NB4 (cell line): Measurements from ENCODE around the gene CCIN.

Experiments
- DNase-seq: peaks from one replicate; pipeline ENCODE4 v3.0.0; 2010; ENCODE audit warnings: low read depth
- H3K4me3 ChIP-seq: one replicate; pipeline ENCODE4 v1.5.1; 2011; ENCODE audit warnings: mild to moderate bottlenecking, low read depth, low read length, moderate library complexity
- MYC ChIP-seq: IDR thresholded peaks from 2 replicates; pipeline ENCODE4 v1.6.1; 2011; ENCODE audit warnings: low read depth, low read length
- POLR2A ChIP-seq: IDR thresholded peaks from 2 replicates; pipeline ENCODE4 v1.6.1; 2011; ENCODE audit warnings: mild to moderate bottlenecking; ENCODE audit not compliant: insufficient read length; ENCODE audit errors: extremely low read depth
- TF ChIP-seq, protein P1 (sequence below): IDR thresholded peaks from one replicate; pipeline ENCODE4 v1.5.1; 2012; ENCODE audit warnings: low read depth, low read length
- TF ChIP-seq, protein P2 (sequence below): IDR thresholded peaks from 2 replicates; pipeline ENCODE4 v1.6.1; 2011; ENCODE audit warnings: low read depth, low read length

Gene CCIN

DNA sequence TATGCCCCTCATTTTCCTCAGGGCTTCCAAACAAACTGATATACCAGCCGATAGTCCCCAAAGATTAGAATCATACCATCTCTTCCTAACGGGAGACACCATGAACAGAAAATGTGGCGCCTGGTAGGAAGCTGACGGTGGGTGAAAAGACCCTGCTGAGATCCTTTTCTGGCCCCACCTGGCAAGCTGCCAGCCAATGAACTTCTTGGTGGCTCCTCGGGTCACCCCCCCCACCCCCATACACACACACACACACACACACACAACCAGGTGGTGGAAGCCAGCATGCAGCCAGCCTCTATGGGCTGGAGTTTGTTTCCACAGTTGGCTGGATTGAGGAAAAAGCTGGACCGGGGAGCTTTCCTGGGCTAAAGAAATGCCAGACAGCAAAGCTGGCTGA lies 4.8 kb upstream of the CCIN start:
- DNase-seq: no peak
- no peak for TF ChIP-seq POLR2A
- TF ChIP-seq MYC: no peak
- TF ChIP-seq, protein P1, sequence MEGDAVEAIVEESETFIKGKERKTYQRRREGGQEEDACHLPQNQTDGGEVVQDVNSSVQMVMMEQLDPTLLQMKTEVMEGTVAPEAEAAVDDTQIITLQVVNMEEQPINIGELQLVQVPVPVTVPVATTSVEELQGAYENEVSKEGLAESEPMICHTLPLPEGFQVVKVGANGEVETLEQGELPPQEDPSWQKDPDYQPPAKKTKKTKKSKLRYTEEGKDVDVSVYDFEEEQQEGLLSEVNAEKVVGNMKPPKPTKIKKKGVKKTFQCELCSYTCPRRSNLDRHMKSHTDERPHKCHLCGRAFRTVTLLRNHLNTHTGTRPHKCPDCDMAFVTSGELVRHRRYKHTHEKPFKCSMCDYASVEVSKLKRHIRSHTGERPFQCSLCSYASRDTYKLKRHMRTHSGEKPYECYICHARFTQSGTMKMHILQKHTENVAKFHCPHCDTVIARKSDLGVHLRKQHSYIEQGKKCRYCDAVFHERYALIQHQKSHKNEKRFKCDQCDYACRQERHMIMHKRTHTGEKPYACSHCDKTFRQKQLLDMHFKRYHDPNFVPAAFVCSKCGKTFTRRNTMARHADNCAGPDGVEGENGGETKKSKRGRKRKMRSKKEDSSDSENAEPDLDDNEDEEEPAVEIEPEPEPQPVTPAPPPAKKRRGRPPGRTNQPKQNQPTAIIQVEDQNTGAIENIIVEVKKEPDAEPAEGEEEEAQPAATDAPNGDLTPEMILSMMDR: no peak
- TF ChIP-seq, protein P2, sequence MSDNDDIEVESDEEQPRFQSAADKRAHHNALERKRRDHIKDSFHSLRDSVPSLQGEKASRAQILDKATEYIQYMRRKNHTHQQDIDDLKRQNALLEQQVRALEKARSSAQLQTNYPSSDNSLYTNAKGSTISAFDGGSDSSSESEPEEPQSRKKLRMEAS: no peak

DNA sequence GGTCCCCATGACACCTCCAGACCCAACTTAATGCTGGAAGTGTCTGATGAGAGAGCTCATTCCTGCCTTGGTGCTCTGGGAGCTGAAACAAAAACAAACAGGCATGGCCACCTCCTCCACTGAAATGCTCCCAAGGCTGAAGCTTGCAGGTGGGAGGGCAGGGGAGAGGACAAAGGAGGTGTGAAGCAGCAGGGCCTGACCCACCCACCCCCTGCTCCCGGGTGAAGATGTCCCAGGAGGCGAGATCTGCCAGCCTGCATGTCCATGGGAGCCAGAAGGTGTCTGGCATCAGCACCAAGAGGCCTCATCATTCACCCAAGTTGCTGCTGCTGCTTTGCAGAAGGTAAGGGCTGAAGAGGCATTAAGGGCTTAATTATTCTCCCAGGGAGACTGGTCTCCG lies 4.2 kb upstream of the CCIN start:
- H3K4me3 ChIP-seq: no peak overlapping the region
- DNase-seq: no peak
- no peak for TF ChIP-seq POLR2A
- TF ChIP-seq, protein P1: no peak
- TF ChIP-seq, protein P2: no peak
- no peak for TF ChIP-seq MYC

More for the DNA sequence above, 4.8 kb upstream of the CCIN start:
- no peak overlapping the region for H3K4me3 ChIP-seq

DNA sequence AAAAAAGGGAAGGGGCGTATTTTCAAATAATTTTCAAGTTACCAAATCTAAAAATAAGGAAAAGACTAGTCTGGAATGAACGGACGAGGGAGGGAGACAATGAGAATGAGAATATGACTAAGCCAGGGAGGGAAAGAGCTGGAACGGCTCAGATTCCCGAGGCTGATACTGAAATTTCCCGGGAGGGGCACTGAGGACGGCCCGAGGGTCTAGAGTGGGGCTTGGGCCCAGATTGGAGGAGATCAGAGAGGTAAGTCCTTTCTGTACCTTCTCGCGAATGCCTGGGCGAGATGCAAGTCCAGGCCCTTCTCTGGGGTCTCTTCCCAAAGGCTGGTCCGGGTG lies 3.4 kb upstream of the CCIN start:
- DNase-seq: no peak
- H3K4me3 ChIP-seq: no peak overlapping the region
- no peak for TF ChIP-seq MYC

DNA sequence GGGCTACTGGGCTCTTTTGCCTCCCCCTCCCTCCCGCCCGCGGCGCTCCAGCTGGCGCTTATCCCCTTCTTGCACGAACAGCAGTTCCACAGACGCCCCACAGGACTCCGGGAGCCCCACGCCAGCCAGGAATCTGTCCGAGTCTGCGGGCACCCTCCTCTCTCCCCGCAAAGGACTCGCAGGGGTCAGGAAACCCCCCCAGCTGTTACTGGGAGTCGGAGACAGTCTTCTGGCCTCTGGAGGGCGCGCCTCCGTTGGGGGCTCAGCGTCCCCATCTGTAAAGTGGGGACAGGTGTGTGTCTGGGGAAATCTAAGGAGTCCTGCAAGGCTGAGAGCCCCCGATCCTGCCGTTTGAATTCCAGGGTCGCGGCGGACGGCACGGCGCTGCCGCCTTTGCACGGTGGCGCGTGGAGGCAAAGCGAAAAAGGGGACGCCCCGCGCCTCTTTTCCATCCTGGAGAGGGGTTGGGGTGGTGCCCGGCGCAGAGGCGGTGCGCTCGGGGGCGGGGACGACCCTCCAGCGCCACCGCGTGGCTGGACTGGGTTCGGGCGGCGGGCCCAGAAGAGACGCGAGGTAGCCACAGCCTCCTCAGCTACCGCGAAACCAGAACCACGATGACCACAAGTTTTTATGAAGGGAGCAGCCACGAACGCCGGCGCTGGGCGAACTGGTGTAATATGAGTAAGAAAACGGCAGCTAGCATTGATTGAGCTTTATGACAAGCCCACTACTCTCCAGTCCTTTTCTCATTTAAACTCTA lies 2.8 kb upstream of the CCIN start:
- no peak overlapping the region for H3K4me3 ChIP-seq
- DNase-seq: peak; percentile 88
- TF ChIP-seq POLR2A (no peak), MYC (0 out of 2 replicates have a peak, but pooled peaks have one; percentile 30)
- TF ChIP-seq, protein P2: 0 out of 2 replicates have a peak, but pooled peaks have one; percentile 14
- TF ChIP-seq, protein P1: peak; percentile 52

DNA sequence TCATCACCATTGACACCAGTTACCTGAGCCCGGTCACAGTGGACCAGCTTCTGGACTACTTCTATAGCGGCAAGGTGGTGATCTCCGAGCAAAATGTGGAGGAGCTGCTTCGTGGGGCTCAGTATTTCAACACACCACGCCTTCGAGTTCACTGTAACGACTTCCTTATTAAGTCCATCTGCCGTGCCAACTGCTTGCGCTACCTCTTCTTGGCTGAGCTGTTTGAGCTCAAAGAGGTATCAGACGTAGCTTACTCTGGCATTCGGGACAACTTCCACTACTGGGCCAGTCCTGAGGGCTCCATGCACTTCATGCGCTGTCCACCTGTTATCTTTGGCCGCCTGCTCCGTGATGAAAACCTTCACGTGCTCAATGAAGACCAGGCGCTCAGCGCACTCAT lies 520 bp downstream of the CCIN start:
- DNase-seq: peak; percentile 69

DNA sequence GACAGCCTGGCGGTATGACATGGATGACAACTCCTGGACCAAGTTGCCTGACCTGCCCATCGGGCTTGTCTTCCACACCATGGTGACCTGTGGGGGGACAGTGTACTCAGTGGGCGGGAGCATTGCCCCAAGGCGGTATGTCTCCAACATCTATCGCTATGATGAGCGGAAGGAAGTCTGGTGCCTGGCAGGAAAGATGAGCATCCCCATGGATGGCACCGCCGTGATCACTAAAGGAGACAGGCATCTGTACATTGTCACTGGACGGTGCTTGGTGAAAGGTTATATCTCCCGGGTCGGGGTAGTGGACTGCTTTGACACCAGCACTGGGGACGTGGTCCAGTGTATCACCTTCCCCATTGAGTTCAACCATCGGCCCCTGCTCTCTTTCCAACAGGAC lies 1.3 kb downstream of the CCIN start:
- TF ChIP-seq POLR2A: no peak
- TF ChIP-seq, protein P1: no peak
- no peak for TF ChIP-seq MYC
- TF ChIP-seq, protein P2: no peak
- H3K4me3 ChIP-seq: no peak overlapping the region
- DNase-seq: no peak

More for the DNA sequence above, 520 bp downstream of the CCIN start:
- H3K4me3 ChIP-seq: no peak overlapping the region
- TF ChIP-seq, protein P2: peak; percentile 46; the same call in 1 of the 2 replicates
- TF ChIP-seq, protein P1: no peak
- TF ChIP-seq MYC (0 out of 2 replicates have a peak, but pooled peaks have one; percentile 40), POLR2A (no peak)
